ENCODE measurements around the gene BICRAL.
"Not testable (repeated sequence)": the region's sequence is repeated elsewhere in the genome, so short reads cannot be mapped to it uniquely, and the experiment has no call there.

Gene BICRAL

GRCh38 chr6:42781796-42782688 lies at the start of gene BICRAL:
BICRAL (plus strand) TSS chr6:42782052; CDS start chr6:42822023, 39,971 bp downstream.
- peak; percentile 60 for DNase-seq (ENCODE audit: low read depth)

GRCh38 chr6:42733867-42734481 lies 47.9 kb upstream of the BICRAL start:
- DNase-seq (ENCODE audit: low read depth), result not testable (repeated sequence)

GRCh38 chr6:42735976-42736375 lies 45.9 kb upstream of the BICRAL start:
- DNase-seq (ENCODE audit: low read depth), result no peak

GRCh38 chr6:42740725-42741124 lies 41.1 kb upstream of the BICRAL start:
- no peak for DNase-seq (ENCODE audit: low read depth)

GRCh38 chr6:42742116-42742894 lies 39.5 kb upstream of the BICRAL start:
- no peak for DNase-seq (ENCODE audit: low read depth)

GRCh38 chr6:42744351-42744893 lies 37.4 kb upstream of the BICRAL start:
- no peak for DNase-seq (ENCODE audit: low read depth)

GRCh38 chr6:42745083-42745639 lies 36.7 kb upstream of the BICRAL start:
- DNase-seq (ENCODE audit: low read depth), result peak; percentile 19

GRCh38 chr6:42745640-42746462 lies 36.0 kb upstream of the BICRAL start, which contains the start of gene TBCC:
TBCC (minus strand) TSS chr6:42746103; CDS start chr6:42746073, 30 bp downstream.
- peak; percentile 90 for DNase-seq (ENCODE audit: low read depth)

- peak; percentile 61 for DNase-seq (ENCODE audit: low read depth)
These were observed 35.1 kb upstream of the BICRAL start for GRCh38 chr6:42746463-42747391.

- DNase-seq (ENCODE audit: low read depth), result no peak
These were observed 33.5 kb upstream of the BICRAL start for GRCh38 chr6:42748203-42748898.

GRCh38 chr6:42751055-42751454 lies 30.8 kb upstream of the BICRAL start:
- no peak for DNase-seq (ENCODE audit: low read depth)

- DNase-seq (ENCODE audit: low read depth), result no peak
These were observed 27.1 kb upstream of the BICRAL start for GRCh38 chr6:42754759-42755158.

- no peak for DNase-seq (ENCODE audit: low read depth)
These were observed 25.1 kb upstream of the BICRAL start for GRCh38 chr6:42756722-42757121.

GRCh38 chr6:42758756-42759430 lies 23.0 kb upstream of the BICRAL start:
- no peak for DNase-seq (ENCODE audit: low read depth)

- DNase-seq (ENCODE audit: low read depth), result no peak
These were observed 20.4 kb upstream of the BICRAL start for GRCh38 chr6:42761287-42762067.

- no peak for DNase-seq (ENCODE audit: low read depth)
These were observed 19.4 kb upstream of the BICRAL start for GRCh38 chr6:42762426-42762859.

GRCh38 chr6:42762950-42763349 lies 18.9 kb upstream of the BICRAL start:
- no peak for DNase-seq (ENCODE audit: low read depth)
